Suprapubic skin (tissue), 4 donors: ENCODE data around the gene HOXA4. TPM values are rescaled to one million over a fixed set of nuclear protein-coding genes. Genes with fewer than 3 reads are reported as not detected.

Experiments used
- DNase-seq, 2 donors: peaks; one replicate each; pipeline ENCODE4 v3.0.0-alpha.2; 2019; ENCODE audit warnings: low spot score in 2 of 2
- H3K27ac ChIP-seq: fragments of 200-600 bp; sonication (generic); one replicate; pipeline ENCODE4 v1.5.1; 2019
- H3K27me3 ChIP-seq: fragments of 200-600 bp; sonication (generic); one replicate; pipeline ENCODE4 v1.5.1; 2019
- H3K36me3 ChIP-seq: fragments of 200-600 bp; sonication (generic); one replicate; pipeline ENCODE4 v1.5.1; 2019
- H3K4me1 ChIP-seq: fragments of 200-600 bp; sonication (generic); one replicate; pipeline ENCODE4 v1.5.1; 2019
- H3K4me3 ChIP-seq: fragments of 200-600 bp; sonication (generic); one replicate; pipeline ENCODE4 v1.5.1; 2019; ENCODE audit warnings: mild to moderate bottlenecking
- H3K9me3 ChIP-seq: fragments of 200-600 bp; sonication (generic); one replicate; pipeline ENCODE4 v1.5.1; 2019
- CTCF ChIP-seq, 2 donors: fragments of 200-600 bp in 1 of 2; fragments of 450-650 bp in 1 of 2; sonication (generic) in 1 of 2; IDR thresholded peaks; one replicate each; pipeline ENCODE4 v1.5.1; 2016 to 2019; ENCODE audit warnings: antibody characterized with exemption in 2 of 2, mild to moderate bottlenecking in 1 of 2, moderate library complexity in 1 of 2
- EP300 ChIP-seq: sonication (generic); formaldehyde crosslinking; IDR thresholded peaks from one replicate; pipeline ENCODE4 v1.6.1; 2017; ENCODE audit warnings: antibody characterized with exemption
- POLR2A ChIP-seq, 2 donors: fragments of 450-650 bp; IDR thresholded peaks; one replicate each; pipeline ENCODE4 v1.6.1; 2017; ENCODE audit warnings: antibody characterized with exemption in 2 of 2, mild to moderate bottlenecking in 2 of 2, moderate library complexity in 2 of 2
- POLR2AphosphoS5 ChIP-seq, 3 donors: sonication (generic); formaldehyde crosslinking; IDR thresholded peaks; one replicate each; pipeline ENCODE4 v1.6.1; 2017; ENCODE audit warnings: antibody characterized with exemption in 3 of 3
- WGBS: methylation state at CpG from one replicate; pipeline ENCODE4 v1.1.5; 2018; 5-methylcytosine and 5-hydroxymethylcytosine counted together
- total RNA-seq, 4 donors: library from RNA; depleted of rRNA; stranded (reverse); fragments of >200 nt; gene quantifications; one replicate each; pipeline ENCODE4 v1.1.0, GENCODE V29; 2016

The HOXA4 gene
- total RNA-seq, 4 donors from 2014 or later, result 1.8 to 4.7 (median 2.5) TPM

DNA sequence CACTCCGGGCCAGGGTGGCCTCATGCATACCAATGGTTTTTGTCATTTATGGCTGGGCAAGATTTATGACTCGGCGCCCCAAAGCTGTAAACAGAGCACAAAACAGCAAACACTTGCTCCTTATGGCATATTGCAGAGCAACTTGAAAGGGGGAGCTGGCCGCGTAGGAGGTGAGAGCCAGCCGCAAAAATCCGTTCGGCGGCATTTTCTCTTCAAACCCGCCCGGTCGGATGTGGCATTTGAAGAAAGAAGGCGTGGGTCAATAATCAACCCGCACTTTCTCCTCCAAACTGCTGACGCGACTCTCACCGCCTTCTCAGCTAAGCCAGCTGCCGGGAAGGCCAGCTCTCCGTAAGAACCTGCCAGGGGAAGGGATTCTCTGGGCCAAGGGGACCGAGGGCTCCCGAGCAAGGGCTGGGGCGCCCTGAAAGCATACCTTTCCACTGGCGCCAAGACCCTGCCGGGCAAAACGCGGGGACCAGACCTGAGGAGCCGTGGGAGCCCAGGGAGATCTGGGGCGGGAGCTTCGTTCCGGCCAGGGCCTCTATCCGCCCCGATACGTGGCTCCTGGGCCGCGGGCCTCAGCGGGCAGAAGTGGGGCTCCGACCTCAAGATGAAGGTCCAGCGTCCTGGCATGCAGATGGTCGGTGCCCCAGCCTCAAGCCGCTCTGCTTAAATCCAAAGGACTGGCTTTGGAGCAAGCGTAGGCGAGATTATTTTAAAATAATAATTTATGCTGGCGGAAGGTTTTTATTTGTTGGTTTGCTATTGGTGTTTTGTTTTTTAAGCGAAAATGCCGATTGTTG lies 15.1 kb downstream of the HOXA4 start:
- no peak for TF ChIP-seq POLR2A (IDR thresholded peaks at IDR 0.05)
- no peak for TF ChIP-seq EP300
- no peak for TF ChIP-seq CTCF (IDR thresholded peaks at IDR 0.05)
- TF ChIP-seq POLR2AphosphoS5 (IDR thresholded peaks at IDR 0.05), result no peak
- H3K4me3 ChIP-seq, result peak overlapping the region; percentile 36
- H3K9me3 ChIP-seq, result no peaks in the 10 kb centered on the region
- DNase-seq, result peak in 1 of 2 donors; percentile 55
- WGBS, result 77% methylated on average over 44 of the region's 45 CpGs
- H3K27me3 ChIP-seq, result no peaks in the 10 kb centered on the region
- H3K27ac ChIP-seq, result peak overlapping the region; percentile 64
- H3K36me3 ChIP-seq, result peaks cover under 1% of the 10 kb centered on the region
- H3K4me1 ChIP-seq, result peaks cover 38% of the 10 kb centered on the region

- H3K27me3 ChIP-seq, result no peaks in the 10 kb centered on the region
- no peak overlapping the region for H3K27ac ChIP-seq
- no peaks in the 10 kb centered on the region for H3K9me3 ChIP-seq
- TF ChIP-seq POLR2A (IDR thresholded peaks at IDR 0.05) (no peak), POLR2AphosphoS5 (IDR thresholded peaks at IDR 0.05) (no peak), EP300 (no peak), CTCF (IDR thresholded peaks at IDR 0.05) (no peak)
- no peak for DNase-seq
- H3K4me1 ChIP-seq, result peaks cover 43% of the 10 kb centered on the region
- WGBS, result 78% methylated on average over 6 of the region's 6 CpGs
- H3K4me3 ChIP-seq, result peak overlapping the region; percentile 36
- peaks cover 6% of the 10 kb centered on the region for H3K36me3 ChIP-seq
These were observed 15.7 kb downstream of the HOXA4 start for GRCh38 chr7:27114881-27115220.

DNA sequence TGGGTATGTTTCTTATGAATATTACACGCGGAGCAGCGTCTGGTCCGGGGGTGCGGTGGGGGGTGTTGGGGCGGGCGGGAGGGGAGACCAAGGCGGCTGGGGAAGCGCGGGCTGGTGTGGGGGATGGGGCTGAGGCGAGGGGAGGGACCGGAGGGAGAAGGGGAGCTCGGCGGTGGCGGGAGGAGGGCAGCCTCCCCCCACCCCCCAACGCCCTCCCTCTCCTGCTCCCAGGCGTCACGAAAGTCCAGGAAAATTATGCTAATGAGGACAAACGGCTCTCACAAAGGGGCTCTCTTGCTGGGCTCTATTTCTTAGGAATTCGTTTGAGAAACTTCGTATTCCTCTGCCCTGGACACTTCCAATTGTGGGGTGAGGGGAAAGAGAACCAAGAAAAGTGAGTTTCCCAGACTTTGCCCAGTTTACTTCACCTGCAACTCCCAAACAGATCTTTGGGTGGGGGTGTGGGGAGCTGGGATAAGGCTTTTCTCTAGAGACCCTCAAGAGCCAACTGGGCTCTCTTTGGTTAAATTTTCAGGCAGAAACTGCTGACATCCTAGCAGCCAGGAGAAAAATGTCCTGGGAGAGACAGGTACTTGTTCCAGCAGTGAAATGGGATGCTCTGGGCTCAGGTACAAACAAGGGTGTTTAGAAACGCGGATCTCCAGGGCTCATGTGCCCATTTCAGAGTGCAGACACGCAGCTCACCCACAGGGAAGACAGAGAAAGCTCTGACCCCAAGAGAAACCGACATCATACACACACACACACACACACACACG lies 16.4 kb downstream of the HOXA4 start:
- Histone ChIP-seq H3K36me3 (peaks cover 8% of the 10 kb centered on the region), H3K27ac (peak overlapping the region; percentile 86), H3K4me1 (peaks cover 45% of the 10 kb centered on the region), H3K4me3 (peak overlapping the region; percentile 58), H3K27me3 (no peaks in the 10 kb centered on the region), H3K9me3 (no peaks in the 10 kb centered on the region)
- whole genome bisulfite sequencing, result 31% methylated on average over 21 of the region's 26 CpGs
- TF ChIP-seq EP300 (no peak), POLR2AphosphoS5 (IDR thresholded peaks at IDR 0.05) (no peak), CTCF (IDR thresholded peaks at IDR 0.05) (no peak), POLR2A (IDR thresholded peaks at IDR 0.05) (no peak)
- DNase-seq, result peak in 1 of 2 donors; percentile 54

- Histone ChIP-seq H3K9me3 (no peaks in the 10 kb centered on the region), H3K27ac (peak overlapping the region; percentile 86), H3K4me3 (peak overlapping the region; percentile 58), H3K27me3 (no peaks in the 10 kb centered on the region), H3K36me3 (peaks cover 8% of the 10 kb centered on the region), H3K4me1 (peaks cover 45% of the 10 kb centered on the region)
- TF ChIP-seq POLR2AphosphoS5 (IDR thresholded peaks at IDR 0.05) (no peak), CTCF (IDR thresholded peaks at IDR 0.05) (no peak), POLR2A (IDR thresholded peaks at IDR 0.05) (no peak), EP300 (no peak)
- DNase-seq, result peak in 1 of 2 donors; percentile 60
- 38% methylated on average over 24 of the region's 57 CpGs for WGBS
These were observed 17.3 kb downstream of the HOXA4 start for GRCh38 chr7:27112955-27113949.
